Non-pigmented ciliary epithelial cell (primary cell): ENCODE data around the gene ERC2.

Experiments
- DNase-seq: peaks from one replicate; pipeline ENCODE4 v3.0.0-alpha.2; 2010; ENCODE audit warnings: low read depth

Gene ERC2

GRCh38 chr3:55673764-55674163 is 794.5 kb downstream of the ERC2 start:
- no peak for DNase-seq

GRCh38 chr3:55669133-55669532 is 799.1 kb downstream of the ERC2 start:
- no peak for DNase-seq

GRCh38 chr3:55668359-55668758 is 799.9 kb downstream of the ERC2 start:
- DNase-seq, result peak; percentile 20

DNA sequence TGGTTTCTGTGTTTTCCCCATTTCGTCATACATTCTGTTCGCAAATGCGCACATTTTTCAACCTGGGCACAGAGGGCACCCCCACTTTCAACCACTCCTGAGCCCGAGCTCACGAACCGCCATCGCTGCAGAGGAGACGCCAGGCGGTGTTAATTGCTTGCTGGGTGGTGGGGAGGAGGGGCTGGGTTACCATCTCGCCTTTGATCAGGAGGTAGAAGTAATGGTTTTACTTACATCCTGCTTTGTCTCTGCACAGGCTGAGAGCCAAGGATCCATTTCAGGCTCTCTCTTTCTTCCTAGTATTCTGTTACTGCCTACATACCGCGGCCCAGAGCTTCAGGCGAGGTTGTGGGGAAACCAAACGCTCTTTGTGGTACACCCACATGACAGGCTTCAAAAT is 803.9 kb downstream of the ERC2 start:
- DNase-seq, result no peak

DNA sequence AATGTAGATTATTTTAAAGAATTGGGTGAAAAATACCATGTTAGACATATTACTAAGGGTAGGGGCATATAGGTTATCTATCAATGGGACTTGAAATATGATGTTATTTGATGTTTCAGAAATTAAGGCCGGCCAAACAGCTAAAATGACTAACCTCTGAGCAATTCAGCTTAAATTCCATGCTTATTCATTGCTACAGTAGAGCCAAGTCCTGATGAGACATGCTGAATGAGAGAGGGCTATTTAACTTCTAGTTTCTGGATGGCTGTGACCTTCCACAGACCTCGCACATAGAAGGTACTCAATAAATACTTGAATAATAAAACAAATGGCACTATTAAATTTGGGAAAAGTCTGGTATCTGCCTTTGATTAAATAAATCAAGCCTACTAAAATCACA is 805.6 kb downstream of the ERC2 start:
- DNase-seq, result peak; percentile 44

GRCh38 chr3:55661571-55661970 is 806.7 kb downstream of the ERC2 start:
- no peak for DNase-seq

DNA sequence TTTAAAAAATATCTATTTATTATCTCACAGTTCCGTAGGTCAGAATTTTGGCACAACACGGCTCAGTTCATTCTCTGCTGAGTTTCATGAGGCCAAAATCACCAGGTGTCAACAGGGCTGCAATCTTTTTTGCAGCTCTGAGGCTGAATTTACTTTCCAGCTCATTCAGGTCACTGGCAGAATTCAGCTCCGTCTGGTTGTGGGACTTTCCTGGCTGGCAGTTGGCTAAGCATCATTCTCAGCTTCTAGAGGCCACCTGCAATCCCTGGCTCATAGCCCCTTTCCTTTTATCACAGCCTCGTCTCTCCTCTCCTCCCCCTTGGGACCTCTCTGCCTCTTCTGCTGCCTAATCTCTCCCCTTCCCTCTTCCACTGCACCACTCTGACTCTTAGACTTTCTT is 807.1 kb downstream of the ERC2 start:
- DNase-seq, result no peak

DNA sequence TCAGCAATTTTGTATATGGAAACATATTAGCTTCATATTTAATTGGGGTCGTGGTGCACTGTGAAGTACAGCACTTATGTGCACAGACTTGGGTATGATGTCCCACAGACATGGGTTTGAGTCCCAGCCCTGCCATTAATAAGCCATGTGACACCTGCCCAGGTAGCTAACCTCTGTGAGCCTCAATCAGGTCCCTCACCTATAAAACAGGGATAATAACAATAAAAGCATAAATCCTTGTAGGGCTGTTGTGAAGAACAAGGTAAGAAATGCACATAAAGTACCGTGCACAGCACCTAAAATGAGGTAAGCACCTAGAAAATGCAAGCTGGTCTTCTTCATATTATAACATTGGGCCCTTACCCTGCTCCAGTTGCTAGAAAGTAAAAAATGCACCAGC is 807.6 kb downstream of the ERC2 start:
- DNase-seq, result no peak

DNA sequence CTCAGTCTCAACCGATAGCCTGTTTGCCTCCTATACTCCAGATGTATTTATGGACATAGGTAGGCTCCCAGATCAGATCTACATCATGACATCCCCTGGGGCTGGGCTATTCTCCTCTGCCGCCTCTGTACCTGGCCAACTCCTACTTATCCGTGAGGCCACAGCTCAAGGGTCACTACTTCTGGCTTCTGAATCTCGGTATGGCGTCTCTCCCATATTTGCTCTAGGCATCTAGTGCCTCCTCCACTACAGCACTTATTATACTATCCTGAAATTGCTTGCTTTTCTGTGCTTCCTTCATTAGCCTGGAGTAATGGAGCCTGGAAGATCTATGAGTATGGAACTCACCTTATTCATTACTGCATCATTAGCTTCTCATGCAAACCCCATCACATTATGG is 808.6 kb downstream of the ERC2 start:
- no peak for DNase-seq

DNA sequence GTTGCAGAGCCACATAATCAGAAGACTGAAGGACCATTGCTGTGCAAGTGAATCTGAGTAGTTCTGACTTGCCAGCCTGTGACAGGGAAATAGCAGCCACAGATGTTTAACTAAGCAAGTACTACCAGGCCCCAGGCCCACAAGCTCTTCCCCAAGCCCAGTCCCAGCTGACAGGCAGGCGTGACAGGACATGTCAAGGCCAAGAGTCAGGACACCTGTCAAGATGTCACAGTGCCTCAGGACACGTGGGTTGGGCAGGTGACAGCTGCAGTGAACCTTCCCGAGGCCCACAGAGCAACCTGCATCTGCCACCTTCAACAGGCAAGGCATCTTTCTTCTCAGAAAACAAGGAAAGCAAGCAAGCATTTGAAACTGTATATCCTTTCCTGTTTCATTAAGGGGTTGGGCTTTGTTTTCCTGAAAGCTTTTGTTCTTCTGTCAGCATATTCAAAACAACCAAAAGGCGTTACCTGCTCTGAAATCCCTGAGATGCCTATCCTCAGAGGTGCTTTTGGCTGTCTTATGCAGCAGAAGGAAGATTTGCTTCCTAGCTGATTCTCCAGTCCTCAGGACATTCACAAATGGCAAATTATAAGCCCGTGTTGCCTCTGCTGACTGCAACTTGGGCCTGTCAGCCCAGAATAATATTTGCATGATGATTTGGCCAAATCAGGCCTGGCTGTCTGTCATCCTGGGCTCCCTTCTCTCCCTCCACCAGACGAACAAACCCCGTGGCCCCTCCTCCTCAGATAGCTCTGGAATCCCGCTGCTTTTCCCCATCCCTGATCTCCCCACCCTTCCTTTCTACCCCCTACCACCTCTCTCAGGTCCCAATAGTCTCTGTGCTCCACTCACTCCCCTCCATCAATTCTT is 809.3 kb downstream of the ERC2 start:
- no peak for DNase-seq

DNA sequence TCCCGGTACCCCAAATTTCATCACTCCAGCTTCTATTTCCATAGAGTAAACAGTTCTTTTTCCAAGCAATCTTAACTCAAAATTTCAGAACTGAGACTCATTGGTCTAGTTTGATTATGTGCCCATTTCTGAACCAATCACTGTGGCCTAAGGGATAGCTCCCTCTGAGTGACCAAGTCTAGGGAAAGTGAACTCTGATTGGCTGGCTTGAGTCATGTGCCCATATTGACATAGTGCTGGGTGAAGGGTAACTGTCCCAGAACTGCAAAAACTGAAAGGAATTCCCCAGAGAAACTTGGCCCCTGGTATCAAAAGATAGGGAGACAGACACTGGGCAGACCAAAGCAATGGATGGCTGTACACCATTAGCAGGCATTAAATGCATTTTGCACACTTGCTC is 810.0 kb downstream of the ERC2 start:
- DNase-seq, result no peak

GRCh38 chr3:55655544-55655943 is 812.7 kb downstream of the ERC2 start:
- DNase-seq, result no peak

DNA sequence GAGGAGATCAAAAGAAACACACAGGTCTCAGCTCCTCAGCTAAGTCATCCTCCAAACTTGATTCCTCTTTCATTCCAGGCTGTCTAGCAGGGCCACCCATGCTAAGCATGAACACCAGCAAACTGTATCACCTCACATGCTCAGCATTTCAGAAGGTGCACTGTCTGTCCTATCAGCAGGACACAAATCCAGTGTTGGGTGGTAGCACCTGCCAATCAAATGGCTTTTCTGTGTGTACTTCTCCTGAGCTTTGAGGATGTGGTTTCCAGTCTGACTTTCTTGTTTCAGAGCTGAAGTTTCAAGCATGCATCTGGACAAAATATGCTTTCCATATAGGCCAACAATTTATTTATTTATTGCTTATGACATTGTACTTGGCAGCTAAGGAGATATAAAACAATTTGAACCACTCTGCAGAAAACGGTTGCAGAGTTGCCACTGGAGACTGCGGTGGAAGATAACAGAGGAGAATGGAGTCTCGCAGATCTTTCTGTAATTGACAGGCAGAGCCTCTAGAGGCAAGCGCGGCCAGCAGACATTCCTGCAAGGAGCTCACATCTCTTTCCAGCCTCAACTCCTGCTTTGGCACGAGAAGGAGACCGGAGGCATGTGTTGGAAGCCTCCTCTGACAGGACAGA is 814.0 kb downstream of the ERC2 start:
- no peak for DNase-seq

DNA sequence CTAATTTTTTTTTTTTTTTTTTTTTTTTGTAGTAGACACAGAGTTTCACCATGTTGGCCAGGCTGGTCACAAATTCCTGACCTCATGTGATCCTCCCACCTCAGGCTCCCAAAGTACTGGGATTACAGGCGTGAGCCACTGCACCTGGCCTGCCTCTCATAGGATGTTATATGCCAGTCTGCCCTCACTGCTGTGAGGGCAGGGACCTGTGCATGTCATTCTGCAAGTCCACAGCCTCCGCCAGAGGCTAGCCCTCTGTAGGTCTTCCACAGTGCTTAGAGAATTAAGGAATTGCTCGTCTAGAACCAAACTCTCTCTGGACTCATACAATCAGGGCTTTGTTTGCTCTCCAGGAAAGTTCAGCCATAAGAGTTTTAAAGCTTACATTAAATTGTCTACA is 817.3 kb downstream of the ERC2 start:
- no peak for DNase-seq

DNA sequence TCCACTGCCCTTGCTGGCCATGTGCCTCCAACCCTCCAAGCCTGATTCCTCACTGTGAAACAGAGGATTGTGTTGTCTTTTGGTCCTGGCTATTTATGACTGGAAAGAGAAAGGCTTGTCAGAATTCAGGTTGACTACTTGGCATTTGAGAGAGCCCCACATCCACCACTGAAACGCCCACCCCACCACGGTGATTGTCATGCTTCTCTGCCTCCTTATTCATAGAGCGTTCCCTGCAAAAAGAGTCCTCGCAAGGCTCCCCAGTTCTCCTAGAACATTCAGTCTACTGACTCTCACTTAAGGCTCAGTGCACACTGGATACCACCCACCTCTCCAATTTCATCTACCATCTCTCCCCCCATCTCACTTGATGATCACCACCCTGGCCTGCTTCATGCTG is 818.3 kb downstream of the ERC2 start:
- no peak for DNase-seq

DNA sequence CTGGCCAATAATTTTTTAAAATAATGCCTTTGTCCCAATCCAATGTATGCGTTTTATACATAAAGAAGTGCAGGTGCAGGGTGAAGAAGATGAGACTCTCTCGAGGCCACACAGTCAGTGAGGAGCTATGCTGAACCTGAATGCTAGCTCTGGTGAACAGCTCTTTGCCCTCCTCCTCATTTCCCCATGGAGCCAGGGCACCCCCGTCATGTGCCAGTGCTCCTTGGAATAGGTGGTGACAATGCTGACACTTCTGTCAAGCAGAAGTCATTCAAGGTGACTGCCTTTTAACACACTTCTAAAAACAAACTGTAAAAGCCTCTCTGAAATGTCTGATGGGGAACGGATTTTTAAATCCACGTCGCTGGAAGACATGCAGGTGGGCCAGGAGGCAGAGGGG is 818.7 kb downstream of the ERC2 start:
- no peak for DNase-seq

DNA sequence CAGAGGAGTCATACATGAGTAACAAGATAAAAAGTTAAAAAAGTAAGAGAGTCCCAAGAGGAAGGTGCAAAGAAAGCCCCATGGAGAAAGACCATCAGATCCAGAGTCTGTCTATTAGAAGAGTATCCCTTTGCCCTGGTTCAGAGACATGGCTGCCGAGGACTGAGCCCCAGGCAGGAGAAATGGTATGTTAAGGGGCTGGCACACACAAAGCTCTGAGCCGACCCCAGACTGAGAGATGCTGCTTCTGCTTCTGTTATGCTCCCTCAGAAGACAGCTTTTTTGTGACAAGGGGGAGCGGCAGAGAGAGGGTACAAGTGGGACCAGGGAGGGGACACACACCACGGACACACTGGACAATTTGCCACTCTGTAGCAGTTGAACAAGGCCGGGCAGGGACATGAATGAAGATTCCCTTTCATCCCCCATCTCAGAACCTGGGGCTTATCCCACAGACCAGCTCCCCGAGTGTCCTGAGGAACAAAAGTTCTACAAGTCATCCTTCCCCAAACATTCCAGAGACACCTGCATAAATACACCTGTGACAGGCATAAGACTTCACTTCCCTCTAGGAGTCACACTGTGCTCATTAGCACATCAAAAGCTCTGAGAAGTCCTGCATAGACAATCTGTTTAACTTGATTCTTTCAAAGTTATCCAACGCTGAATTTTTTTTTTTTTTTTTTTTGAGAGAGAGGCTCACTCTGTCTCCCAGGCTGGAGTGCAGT is 819.5 kb downstream of the ERC2 start:
- DNase-seq, result no peak

GRCh38 chr3:55647670-55648069 is 820.6 kb downstream of the ERC2 start:
- DNase-seq, result no peak

DNA sequence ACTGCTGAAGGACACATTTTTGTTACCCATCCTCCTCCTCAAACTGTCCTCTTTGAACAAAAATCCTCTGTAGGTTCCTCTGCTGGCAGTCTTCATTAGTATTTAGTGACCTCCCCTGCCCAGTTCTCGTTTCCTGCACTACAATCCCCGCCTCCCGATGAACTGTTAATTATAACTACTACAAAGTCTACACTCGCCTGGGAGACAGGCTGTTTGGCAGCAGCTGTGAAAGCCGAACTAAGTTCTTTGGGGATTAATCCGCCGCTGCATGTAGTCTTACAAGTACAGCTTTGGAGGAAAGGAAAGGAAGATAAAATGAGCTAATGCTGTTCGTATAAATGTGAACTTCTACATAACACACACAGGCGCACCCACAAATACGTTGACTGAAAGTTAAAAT is 821.2 kb downstream of the ERC2 start:
- DNase-seq, result no peak

DNA sequence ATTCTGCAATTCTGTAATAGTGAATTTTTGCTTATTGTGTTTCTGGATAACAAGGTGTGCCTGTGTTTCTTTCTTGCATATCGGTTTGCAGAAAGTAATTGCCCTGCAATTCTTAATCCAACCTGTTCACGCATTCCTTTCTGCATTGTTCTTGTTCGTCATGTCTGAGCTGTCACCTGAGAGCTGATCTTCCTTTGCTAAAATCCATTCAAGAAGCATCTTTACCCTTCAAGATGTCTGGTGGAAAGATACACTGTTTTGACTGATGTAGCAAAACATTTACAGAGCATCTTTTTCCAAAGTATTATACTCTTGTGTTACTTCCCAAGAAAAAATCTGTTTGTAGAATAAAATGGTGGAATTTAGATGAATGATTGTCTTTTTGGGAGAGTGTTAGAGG is 822.1 kb downstream of the ERC2 start:
- no peak for DNase-seq

GRCh38 chr3:55645422-55645821 is 822.8 kb downstream of the ERC2 start:
- DNase-seq, result no peak

DNA sequence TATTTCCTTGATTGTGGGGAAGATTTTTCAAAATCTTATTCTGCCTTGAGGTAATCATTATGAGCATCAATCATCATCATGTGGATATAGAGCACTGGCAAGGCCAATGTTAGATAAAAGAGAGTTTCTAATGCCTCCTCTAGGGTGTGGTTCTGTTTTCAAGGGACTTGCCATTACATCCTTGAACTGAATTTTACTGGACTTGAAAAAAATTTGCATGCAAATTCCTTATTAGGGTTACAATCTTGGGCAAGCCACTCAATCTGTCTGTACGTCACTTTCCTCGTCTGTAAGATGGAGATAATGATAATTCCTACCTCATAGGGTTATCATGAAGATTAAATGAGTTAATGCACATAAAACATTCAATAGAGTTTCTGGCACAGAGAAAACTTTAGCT is 825.0 kb downstream of the ERC2 start:
- no peak for DNase-seq

DNA sequence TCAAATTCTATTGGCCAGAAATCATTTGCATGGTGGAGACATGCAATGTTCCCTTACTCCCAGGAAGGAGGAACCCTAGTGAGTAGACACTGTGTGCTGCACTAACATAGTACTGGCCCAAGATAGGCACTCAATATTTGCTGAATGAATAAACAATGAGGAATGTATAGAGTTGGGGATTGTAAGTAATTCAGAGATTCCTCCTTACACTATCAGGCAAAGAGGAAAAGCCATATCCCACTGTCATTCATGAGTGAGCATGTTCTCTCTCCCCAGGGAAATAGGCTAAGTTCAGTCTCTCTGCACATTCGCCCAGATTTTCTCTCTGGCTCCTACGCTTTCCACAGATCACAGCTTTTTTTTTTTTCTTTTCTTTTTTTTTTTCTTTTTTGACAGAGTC is 826.3 kb downstream of the ERC2 start:
- no peak for DNase-seq
